ENCODE measurements around the gene PLA2G4E.

GRCh38 chr15:41990691-41991090, 30.2 kb downstream of the PLA2G4E start:
- no peak for TF ChIP-seq CTCF (IDR thresholded peaks at IDR 0.05 in 4 of 5, conservative IDR thresholded peaks at IDR 0.05 in 1 of 5)
- no peak for TF ChIP-seq POLR2A (IDR thresholded peaks at IDR 0.05)
